PC-3 (cell line): Measurements from ENCODE around the gene SPATA6. TPM values are rescaled to one million over a fixed set of nuclear protein-coding genes. Genes with fewer than 3 reads are reported as not detected.

ENCODE experiments used
- ATAC-seq: fragments of 200-7000 bp; cut with Tn5 transposase; 2 replicates; pipeline ENCODE4 v1.9.1; 2020; ENCODE audit warnings: mild to moderate bottlenecking, moderate library complexity
- BruUV-seq: library from RNA; stranded (reverse); fragments of 400-500 nt; replicated peaks from 2 replicates; lab custom pipeline; 2021; lab: Mats Ljungman, UMichigan
- CTCF ChIA-PET: fragments of 300-600 bp; sonication (Branson Sonifier 250); formaldehyde crosslinking; loops from one replicate; lab custom pipeline; 2022; ENCODE audit warnings: antibody characterized with exemption; lab: Charles Lee
- POLR2A ChIA-PET: fragments of 300-600 bp; sonication (Branson Sonifier 250); formaldehyde crosslinking; loops from one replicate; lab custom pipeline; 2022; ENCODE audit warnings: antibody characterized with exemption; ENCODE audit not compliant: unreplicated experiment; lab: Charles Lee
- DNase-seq: peaks from one replicate; pipeline ENCODE4 v3.0.0-alpha.2; 2015
- H2AFZ ChIP-seq: fragments of 300-600 bp; sonication (generic); 2 replicates; pipeline ENCODE4 v1.6.0; 2016; ENCODE audit warnings: antibody characterized with exemption, low read length
- H3F3A ChIP-seq: fragments of 300-600 bp; sonication (generic); one replicate; pipeline ENCODE4 v1.6.0; 2017; ENCODE audit warnings: antibody characterized with exemption, low read length, control low read depth, mild to moderate bottlenecking; ENCODE audit not compliant: unreplicated experiment
- H3K27ac ChIP-seq: fragments of 300-600 bp; sonication (generic); 2 replicates; pipeline ENCODE4 v1.5.1; 2016; ENCODE audit warnings: mild to moderate bottlenecking, low read length
- H3K27me3 ChIP-seq: fragments of 300-600 bp; sonication (generic); 2 replicates; pipeline ENCODE4 v1.6.1; 2016; ENCODE audit warnings: low read length, mixed read lengths
- H3K36me3 ChIP-seq: fragments of 300-600 bp; sonication (generic); 2 replicates; pipeline ENCODE4 v1.6.1; 2016; ENCODE audit warnings: low read depth, mixed run types, low read length, mixed read lengths
- H3K4me1 ChIP-seq: fragments of 300-600 bp; sonication (generic); 2 replicates; pipeline ENCODE4 v1.5.1; 2016; ENCODE audit warnings: low read length; ENCODE audit not compliant: insufficient read depth
- H3K4me2 ChIP-seq: fragments of 300-600 bp; sonication (generic); 2 replicates; pipeline ENCODE4 v1.6.0; 2016; ENCODE audit warnings: low read length
- H3K4me3 ChIP-seq: fragments of 300-600 bp; sonication (generic); 2 replicates; pipeline ENCODE4 v1.5.1; 2016; ENCODE audit warnings: mild to moderate bottlenecking, low read length, mixed read lengths
- H3K79me2 ChIP-seq: fragments of 300-600 bp; sonication (generic); 2 replicates; pipeline ENCODE4 v1.6.1; 2017; ENCODE audit warnings: low read length, mixed read lengths
- H3K9ac ChIP-seq: fragments of 300-600 bp; sonication (generic); 2 replicates; pipeline ENCODE4 v1.6.0; 2016; ENCODE audit warnings: mild to moderate bottlenecking, low read length
- H3K9me2 ChIP-seq: fragments of 300-600 bp; sonication (generic); replicated peaks from 2 replicates; pipeline ENCODE4 v1.6.1; 2016; ENCODE audit warnings: mixed run types, low read length, mixed read lengths
- H3K9me3 ChIP-seq: fragments of 300-600 bp; sonication (generic); 2 replicates; pipeline ENCODE4 v1.6.1; 2016; ENCODE audit warnings: low read length, mixed read lengths
- H4K20me1 ChIP-seq: fragments of 300-600 bp; sonication (generic); 2 replicates; pipeline ENCODE4 v1.6.1; 2016; ENCODE audit warnings: low read length, mixed read lengths
- CTCF ChIP-seq: fragments of 300-600 bp; sonication (generic); conservative IDR thresholded peaks from 2 replicates; pipeline ENCODE4 v1.5.1; 2017; ENCODE audit warnings: antibody characterized with exemption, low read depth, mild to moderate bottlenecking, low read length
- EZH2 ChIP-seq: fragments of 300-600 bp; sonication (generic); IDR thresholded peaks from one replicate; pipeline ENCODE4 v1.6.1; 2017; ENCODE audit warnings: antibody characterized with exemption, mild to moderate bottlenecking, low read length; ENCODE audit not compliant: unreplicated experiment
- EZH2phosphoT487 ChIP-seq: fragments of 300-600 bp; sonication (generic); IDR thresholded peaks from 2 replicates; pipeline ENCODE4 v1.6.1; 2018; ENCODE audit warnings: mild to moderate bottlenecking, antibody characterized with exemption, low read length, borderline replicate concordance
- intact Hi-C: fragments of 100-400 bp; cut with micrococcal nuclease; formaldehyde crosslinking; loops from 2 replicates; pipeline ENCODE4 v1.9.0; 2023
- total RNA-seq: library from RNA; depleted of rRNA; stranded (reverse); fragments of >200 nt; gene quantifications from 2 replicates; pipeline ENCODE4 v1.2.3, GENCODE V29; 2014

The SPATA6 gene
- total RNA-seq, 1 experiment from 2014 or later, result 0.40 TPM

GRCh38 chr1:48472638-48473037 is 634 bp upstream of the SPATA6 start:
- ChIA-PET CTCF (interaction anchor here (0.7 to 1.3 kb wide), 3 partner anchors 22 to 58 kb away, joined by 3 to 10 read pairs (median 8); no protein-coding TSS in a partner anchor), POLR2A (interaction anchor here (1.0 kb wide), 2 partner anchors 12 to 53 kb away, joined by 3 to 6 read pairs; no protein-coding TSS in a partner anchor)
- BruUV-seq, result no TSS peak
- DNase-seq (no peak), ATAC-seq (no peak)
- no peaks in the 10 kb centered on the region for H3K36me3 ChIP-seq
- no peaks in the 10 kb centered on the region for H3K9me3 ChIP-seq
- H3F3A ChIP-seq, result no peaks in the 10 kb centered on the region
- intact Hi-C loops, result loop anchor here (2.0 kb wide), 1 partner anchor 26 kb away; no protein-coding TSS in a partner anchor
- peak overlapping the region; percentile 99 for H2AFZ ChIP-seq
- no peak for TF ChIP-seq CTCF
- no peaks in the 10 kb centered on the region for H3K79me2 ChIP-seq
- H3K27me3 ChIP-seq, result no peaks in the 10 kb centered on the region
- H3K9ac ChIP-seq, result peak overlapping the region; percentile 63
- peak overlapping the region; percentile 98 for H3K4me2 ChIP-seq
- peaks cover 7% of the 10 kb centered on the region; the same call in 1 of the 2 replicates for H3K4me1 ChIP-seq
- H3K27ac ChIP-seq, result no peak overlapping the region
- no peaks in the 10 kb centered on the region for H4K20me1 ChIP-seq
- H3K4me3 ChIP-seq, result peak overlapping the region; percentile 77
- H3K9me2 ChIP-seq, result no peaks in the 10 kb centered on the region

- Histone ChIP-seq H3K4me2 (peak overlapping the region; percentile 98), H2AFZ (peak overlapping the region; percentile 99), H3F3A (no peaks in the 10 kb centered on the region), H4K20me1 (no peaks in the 10 kb centered on the region), H3K4me3 (peak overlapping the region; percentile 77), H3K4me1 (peaks cover 7% of the 10 kb centered on the region; the same call in 1 of the 2 replicates), H3K36me3 (no peaks in the 10 kb centered on the region), H3K27me3 (no peaks in the 10 kb centered on the region), H3K27ac (no peak overlapping the region), H3K79me2 (no peaks in the 10 kb centered on the region), H3K9me3 (no peaks in the 10 kb centered on the region), H3K9me2 (no peaks in the 10 kb centered on the region), H3K9ac (peak overlapping the region; percentile 25)
- TSS peak; percentile 51 for BruUV-seq
- POLR2A ChIA-PET, result no interaction called here
- CTCF ChIA-PET, result interaction anchor here (1.3 kb wide), 2 partner anchors 24 to 27 kb away, joined by 6 to 10 read pairs; no protein-coding TSS in a partner anchor
- DNase-seq (no peak), ATAC-seq (no peak)
- TF ChIP-seq CTCF, result no peak
- no peak for TF ChIP-seq EZH2phosphoT487
- no peak for TF ChIP-seq EZH2
- intact Hi-C loops, result no loop called here
These were observed 884 bp downstream of the SPATA6 start for GRCh38 chr1:48470950-48471690.

DNA sequence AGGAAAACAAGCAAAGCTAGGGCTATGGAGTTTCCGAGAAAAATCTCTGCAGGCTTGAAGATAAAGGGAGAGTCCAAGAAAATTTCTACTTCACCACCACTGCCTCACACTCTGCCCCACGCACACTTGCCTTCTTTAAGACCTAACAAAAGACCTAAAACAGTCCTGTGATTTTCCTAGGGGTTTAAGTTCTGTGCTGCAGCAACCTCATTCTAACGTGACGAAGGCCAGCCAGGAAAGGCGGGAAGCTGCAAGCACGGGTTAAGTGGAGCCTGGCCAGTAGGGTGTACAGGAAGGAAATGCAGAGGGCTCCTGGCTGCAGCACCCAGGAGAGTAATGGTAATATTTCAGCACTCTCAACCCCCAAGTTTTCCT is 1.5 kb downstream of the SPATA6 start:
- ATAC-seq, result no peak
- no peaks in the 10 kb centered on the region for H3K79me2 ChIP-seq
- no peaks in the 10 kb centered on the region for H3K9me2 ChIP-seq
- no peak overlapping the region for H3K27ac ChIP-seq
- DNase-seq, result no peak
- peak overlapping the region; percentile 55 for H3K4me2 ChIP-seq
- H3K9me3 ChIP-seq, result no peaks in the 10 kb centered on the region
- peak overlapping the region; percentile 51 for H2AFZ ChIP-seq
- no TSS peak for BruUV-seq
- POLR2A ChIA-PET, result no interaction called here
- H3K4me1 ChIP-seq, result peaks cover 7% of the 10 kb centered on the region; the same call in 1 of the 2 replicates
- no peaks in the 10 kb centered on the region for H4K20me1 ChIP-seq
- H3K4me3 ChIP-seq, result no peak overlapping the region; the same call in 1 of the 2 replicates
- TF ChIP-seq CTCF, result no peak
- no peak for TF ChIP-seq EZH2phosphoT487
- no peak for TF ChIP-seq EZH2
- H3K36me3 ChIP-seq, result no peaks in the 10 kb centered on the region
- no peaks in the 10 kb centered on the region for H3F3A ChIP-seq
- H3K9ac ChIP-seq, result no peak overlapping the region
- intact Hi-C loops, result no loop called here
- CTCF ChIA-PET, result interaction anchor here (1.3 kb wide), 1 partner anchor 27 kb away, joined by 6 read pairs; no protein-coding TSS in a partner anchor
- H3K27me3 ChIP-seq, result no peaks in the 10 kb centered on the region
